Smooth muscle cell of the brain vasculature (primary cell): ENCODE measurements around the gene UQCRC2.
"Not testable (repeated sequence)": the region's sequence is repeated elsewhere in the genome, so short reads cannot be mapped to it uniquely, and the experiment has no call there.

ENCODE experiments used
- DNase-seq: peaks from one replicate; pipeline ENCODE4 v3.0.0-alpha.2; 2012; ENCODE audit warnings: low read depth, low spot score

The UQCRC2 gene

DNA sequence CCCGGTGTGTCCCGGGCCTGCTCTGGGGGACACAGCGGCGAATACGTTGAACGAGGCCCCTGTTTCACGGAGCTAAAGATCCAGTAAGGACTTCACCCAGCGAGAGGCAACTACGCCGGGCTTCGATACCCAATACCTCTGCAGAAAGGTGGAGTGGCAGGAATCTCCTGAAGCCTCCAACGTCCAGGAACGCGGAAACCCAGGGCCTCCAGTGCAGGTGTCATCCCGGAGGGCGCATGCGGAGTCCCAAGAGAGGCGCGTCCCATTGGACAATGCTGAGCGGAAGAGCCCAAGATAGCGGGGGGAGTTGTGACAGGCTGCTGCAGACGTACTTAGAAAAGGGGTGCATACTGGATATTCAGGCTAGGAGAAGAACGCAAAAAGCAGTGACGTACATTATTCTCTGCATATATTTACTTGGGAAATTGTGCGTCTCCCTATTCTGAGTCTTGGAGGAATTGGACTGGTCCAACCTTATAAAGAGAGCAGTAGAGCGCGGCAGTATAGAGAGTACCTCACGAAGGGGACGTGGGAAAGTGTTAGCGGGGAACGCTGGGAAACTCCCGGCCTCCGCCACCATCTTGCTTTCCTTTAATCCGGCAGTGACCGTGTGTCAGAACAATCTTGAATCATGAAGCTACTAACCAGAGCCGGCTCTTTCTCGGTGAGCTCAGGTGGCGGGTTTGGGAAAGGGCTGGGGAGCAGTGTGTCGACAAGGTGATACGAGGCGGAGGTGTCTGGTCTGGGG, at the start of gene UQCRC2:
Gene UQCRC2 (plus strand): TSS at position 569 of the 748 bp plus-strand sequence. CDS start 63 bp downstream, at position 632.
- DNase-seq = peak; percentile 80

DNA sequence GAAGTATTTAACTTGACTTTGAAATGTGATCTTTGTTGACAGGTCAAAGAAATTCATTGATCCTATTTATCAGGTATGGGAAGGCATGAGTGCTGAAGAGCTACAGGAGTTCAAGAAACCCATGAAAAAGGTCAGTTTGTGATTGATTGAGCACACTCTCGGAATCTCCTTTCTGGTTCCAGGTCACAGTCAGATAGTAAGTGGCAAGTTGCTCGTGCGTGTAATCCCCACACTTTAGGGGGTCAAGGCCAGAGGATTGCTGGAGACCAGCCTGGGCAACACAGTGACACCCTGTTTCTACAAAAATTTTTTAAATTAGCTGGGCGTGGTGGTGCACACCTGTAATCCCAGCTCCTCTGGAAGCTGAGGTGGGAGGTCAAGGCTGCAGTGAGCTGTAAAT, 20.5 kb upstream of the UQCRC2 start:
- DNase-seq = not testable (repeated sequence)

- DNase-seq = not testable (repeated sequence)
These were observed 19.8 kb upstream of the UQCRC2 start for GRCh38 chr16:21933316-21933715.

DNA sequence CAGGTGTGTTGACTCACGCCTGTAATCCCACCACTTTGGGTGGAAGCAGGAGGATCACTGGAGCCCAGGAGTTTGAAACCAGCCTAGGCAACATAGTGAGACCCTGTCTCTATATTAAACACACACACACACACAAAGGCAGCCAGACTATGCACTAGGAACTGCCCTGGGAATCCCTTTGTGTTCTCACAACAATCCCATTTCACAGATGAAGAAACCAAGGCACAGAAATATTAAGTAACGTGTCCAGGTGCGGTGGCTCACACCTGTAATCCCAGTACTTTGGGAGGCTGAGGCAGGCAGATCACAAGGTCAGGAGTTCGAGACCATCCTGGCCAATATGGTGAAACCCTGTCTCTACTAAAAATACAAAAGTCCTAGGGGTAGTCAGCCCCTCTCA, 19.4 kb upstream of the UQCRC2 start:
- not testable (repeated sequence) for DNase-seq

DNA sequence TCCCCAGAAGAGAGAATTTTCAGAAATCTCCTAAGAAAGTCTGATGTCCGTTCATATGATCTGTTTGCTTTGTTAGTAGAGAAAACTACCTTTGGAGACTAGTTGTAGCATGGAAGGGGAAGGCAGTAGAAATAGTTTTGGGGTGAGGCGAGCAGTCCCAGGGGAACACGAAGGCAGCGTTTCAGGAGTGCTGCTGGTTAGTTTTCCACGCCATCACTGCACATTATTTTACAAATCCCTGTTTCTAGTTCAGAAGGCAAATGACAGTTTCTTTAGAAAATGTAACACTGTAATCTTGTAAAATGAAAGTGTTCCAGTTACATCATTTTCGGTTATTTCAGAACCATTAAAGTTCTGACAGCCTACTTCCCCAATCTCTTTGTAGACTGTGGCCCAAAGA, 16.9 kb upstream of the UQCRC2 start:
- DNase-seq = not testable (repeated sequence)

GRCh38 chr16:21937336-21937829, 15.8 kb upstream of the UQCRC2 start:
- DNase-seq = no peak

GRCh38 chr16:21940570-21940969, 12.6 kb upstream of the UQCRC2 start:
- no peak for DNase-seq

DNA sequence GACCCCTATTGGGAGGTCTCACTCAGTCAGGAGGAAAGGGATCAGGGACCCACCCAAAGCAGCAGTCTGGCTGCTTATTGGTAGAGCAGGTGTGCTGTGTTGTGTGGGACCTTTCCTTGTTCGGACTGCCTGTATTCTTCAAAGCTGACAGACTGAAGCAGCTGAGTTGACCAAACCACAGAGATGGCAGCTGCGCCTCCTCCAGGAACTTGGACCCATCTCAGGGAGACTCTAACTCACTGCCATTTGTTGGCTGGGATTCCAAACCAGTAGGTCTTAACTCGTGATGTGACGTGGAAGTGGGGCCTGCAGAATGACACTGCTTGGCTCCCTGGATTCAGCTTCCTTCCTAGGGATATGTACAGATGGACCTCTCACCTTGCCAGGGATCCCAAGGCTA, 9.6 kb upstream of the UQCRC2 start:
- no peak for DNase-seq

GRCh38 chr16:21946889-21947635, 6.1 kb upstream of the UQCRC2 start:
- no peak for DNase-seq

- DNase-seq = no peak
These were observed 3.4 kb upstream of the UQCRC2 start for GRCh38 chr16:21949713-21950260.

DNA sequence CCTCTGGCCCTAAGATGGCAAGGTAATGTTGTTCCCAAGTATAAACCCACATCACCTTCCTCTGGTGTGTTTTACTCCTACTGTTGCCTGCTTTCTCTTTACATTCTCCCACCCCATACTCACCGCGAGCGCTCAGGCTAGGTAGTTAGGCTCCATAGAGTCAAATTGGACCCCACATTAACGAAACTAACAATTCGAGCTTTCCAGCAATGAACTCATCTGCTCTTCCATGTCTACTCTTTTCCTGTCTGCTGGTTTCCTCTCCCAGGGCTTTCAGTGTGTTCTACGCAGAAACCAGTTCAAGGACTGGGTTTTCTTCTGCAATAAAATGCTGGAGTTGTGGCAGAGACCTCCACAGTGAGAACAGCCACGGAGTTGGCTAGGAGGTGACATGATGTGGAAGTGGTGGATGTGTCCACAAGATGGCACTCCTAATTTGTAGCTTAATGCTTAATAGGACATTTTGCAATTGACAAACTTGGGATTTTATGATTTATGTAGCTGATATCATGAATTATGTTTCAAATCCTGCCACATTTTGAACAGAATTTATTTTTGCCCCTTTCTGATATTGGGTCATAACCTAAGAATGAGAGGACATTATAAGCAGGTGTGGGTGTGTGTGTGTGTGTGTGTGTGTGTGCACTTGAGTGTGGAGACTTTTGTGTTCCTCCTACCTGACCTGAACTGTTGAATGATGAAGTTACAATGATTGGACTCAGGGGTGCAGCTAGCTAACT, 2.2 kb upstream of the UQCRC2 start:
- peak; percentile 1 for DNase-seq

GRCh38 chr16:21952040-21952792, 945 bp upstream of the UQCRC2 start:
- DNase-seq = peak; percentile 24

DNA sequence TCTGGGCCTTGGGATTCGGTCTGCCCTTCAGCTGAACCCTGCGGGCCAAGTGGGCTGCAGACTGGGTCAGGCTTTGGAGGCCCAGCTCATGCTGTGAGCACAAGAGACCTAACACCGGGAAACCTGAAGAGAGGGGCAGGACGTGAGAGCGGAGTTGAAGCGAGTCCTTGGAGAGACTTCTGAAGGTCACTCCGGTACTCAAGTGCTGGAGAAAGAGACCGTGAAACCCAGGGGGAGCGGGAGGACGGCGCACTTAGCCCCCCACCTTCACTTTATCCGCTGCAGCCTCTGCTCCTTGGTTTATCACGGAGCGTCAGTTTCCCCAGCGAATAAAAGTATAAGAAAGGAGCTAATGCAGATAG, 361 bp downstream of the UQCRC2 start:
- peak; percentile 12 for DNase-seq

GRCh38 chr16:21957714-21958346, 4.7 kb downstream of the UQCRC2 start:
- DNase-seq = no peak

DNA sequence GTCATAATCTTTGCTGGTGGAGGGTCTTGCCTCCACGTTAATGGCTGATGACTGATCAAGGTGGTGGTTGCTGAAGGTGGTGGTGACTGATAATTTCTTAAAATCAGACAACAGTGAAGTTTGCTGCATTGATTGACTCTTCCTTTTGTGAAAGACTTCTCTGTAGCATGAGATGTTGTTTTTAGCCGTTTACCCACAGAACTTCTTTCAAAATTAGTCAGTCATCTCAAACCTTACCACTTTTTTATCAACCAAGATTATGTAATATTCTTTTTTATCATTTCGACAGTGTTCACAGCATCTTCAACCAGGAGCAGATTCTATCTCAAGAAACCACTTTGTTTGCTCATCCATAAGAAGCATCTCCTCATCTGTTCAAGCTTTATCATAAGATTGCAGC, 5.9 kb downstream of the UQCRC2 start:
- DNase-seq = no peak

DNA sequence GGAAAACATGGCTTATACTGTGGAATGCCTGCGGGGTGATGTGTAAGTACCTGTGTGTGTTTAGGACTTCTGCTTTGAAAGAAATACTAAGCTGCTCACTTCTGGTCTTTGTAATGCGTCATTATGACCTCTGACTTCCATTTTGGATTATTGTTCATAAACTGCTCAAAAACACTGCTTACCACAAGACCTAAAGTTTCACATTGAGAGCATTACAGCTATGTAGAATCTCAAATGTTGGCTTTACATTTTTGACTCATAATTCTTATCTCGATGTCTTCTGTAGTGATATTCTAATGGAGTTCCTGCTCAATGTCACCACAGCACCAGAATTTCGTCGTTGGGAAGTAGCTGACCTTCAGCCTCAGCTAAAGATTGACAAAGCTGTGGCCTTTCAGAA, 9.3 kb downstream of the UQCRC2 start:
- no peak for DNase-seq

- no peak for DNase-seq
These were observed 10.7 kb downstream of the UQCRC2 start for GRCh38 chr16:21963887-21964286.

DNA sequence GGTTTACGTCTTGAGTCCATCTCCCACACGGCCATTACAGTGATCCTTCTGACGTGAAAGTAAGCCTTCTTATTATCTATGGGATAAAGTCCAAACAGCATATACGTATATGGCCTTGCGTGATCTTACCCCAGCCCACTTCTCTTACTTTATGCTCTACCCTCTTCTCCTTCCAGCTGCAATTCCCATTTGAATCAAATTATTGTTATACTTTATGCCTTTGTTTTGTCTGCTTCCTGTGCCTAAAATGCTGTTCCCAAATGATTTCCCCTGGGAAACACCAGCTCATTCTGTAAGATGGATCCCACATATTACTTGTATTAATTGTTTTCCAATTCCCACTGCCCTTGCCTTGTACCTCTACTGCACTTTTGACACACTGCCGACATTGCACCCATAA, 11.2 kb downstream of the UQCRC2 start:
- DNase-seq = no peak

- DNase-seq = no peak
These were observed 18.7 kb downstream of the UQCRC2 start for GRCh38 chr16:21971856-21972255.

GRCh38 chr16:21973945-21974344, 20.8 kb downstream of the UQCRC2 start:
- DNase-seq = no peak

DNA sequence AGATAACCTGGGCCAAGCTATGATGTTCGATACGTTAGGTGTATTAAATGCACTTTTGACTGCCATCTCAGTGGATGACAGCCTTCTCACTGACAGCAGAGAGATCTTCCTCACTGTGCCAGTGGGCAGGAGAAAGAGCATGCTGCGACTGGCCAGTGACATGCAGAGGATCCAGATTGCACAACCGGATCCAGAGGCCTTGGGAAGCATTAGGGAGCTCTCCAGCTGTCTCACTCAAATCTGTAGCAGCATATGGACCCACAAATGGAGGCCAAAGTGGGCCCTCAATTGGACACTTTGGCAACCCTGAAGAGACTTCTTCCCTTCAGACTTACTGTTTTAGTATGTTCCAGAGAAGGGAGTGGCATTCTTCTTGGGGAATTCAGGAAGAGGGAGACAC, 26.9 kb downstream of the UQCRC2 start:
- no peak for DNase-seq
